ENCODE results near the gene RHOXF2B.

DNA sequence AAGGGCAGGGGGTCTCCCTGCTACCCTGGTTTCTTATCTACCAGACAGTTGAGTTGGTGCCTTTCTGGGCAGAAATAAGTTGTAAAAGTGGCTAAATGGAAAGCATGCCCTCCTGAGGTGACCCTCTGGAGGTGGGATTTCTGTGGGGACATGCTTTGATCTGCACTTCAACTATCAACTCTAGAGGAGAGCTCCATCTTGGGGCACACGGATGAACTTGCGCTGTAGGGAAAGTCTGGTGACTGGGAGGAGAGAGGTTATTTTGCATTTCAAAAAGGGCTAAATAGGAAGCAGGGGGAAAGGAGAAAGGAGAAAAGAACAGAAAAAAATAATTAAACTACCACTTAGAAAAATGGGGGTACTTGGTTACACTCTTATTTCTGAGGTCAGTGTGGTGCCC lies 12.7 kb upstream of the RHOXF2B start:
- TF ChIP-seq POLR2AphosphoS5 (IDR thresholded peaks at IDR 0.05; ENCODE audit: borderline replicate concordance, low read depth, low read length) (no peak), EZH2 (IDR thresholded peaks at IDR 0.05) (no peak)

All from SK-N-MC (cell line).